DND-41 (cell line): ENCODE results near the gene PANK4.

Experiments
- ATAC-seq: fragments of 200-7000 bp; cut with Tn5 transposase; 3 replicates; pipeline ENCODE4 v1.9.1; 2021; ENCODE audit warnings: low read depth; ENCODE audit not compliant: insufficient read depth
- DNase-seq: peaks from one replicate; pipeline ENCODE4 v3.0.0-alpha.2; 2020
- H2AFZ ChIP-seq: 2 replicates; pipeline ENCODE4 v1.6.0; 2012; ENCODE audit warnings: low read depth, low read length
- H3K27ac ChIP-seq: 2 replicates; pipeline ENCODE4 v1.5.1; 2012; ENCODE audit warnings: low read length, inconsistent platforms
- H3K27me3 ChIP-seq: fragments of 200-600 bp; sonication (generic); 2 replicates; pipeline ENCODE4 v1.6.0; 2012; ENCODE audit warnings: low read length, mild to moderate bottlenecking, inconsistent platforms; ENCODE audit not compliant: insufficient read depth, poor library complexity
- H3K36me3 ChIP-seq: 2 replicates; pipeline ENCODE4 v1.5.1; 2012; ENCODE audit warnings: low read length, inconsistent platforms; ENCODE audit not compliant: insufficient read depth
- H3K4me1 ChIP-seq: 2 replicates; pipeline ENCODE4 v1.5.1; 2012; ENCODE audit warnings: mild to moderate bottlenecking, low read length; ENCODE audit not compliant: insufficient read depth
- H3K4me2 ChIP-seq: 2 replicates; pipeline ENCODE4 v1.6.0; 2012; ENCODE audit warnings: mild to moderate bottlenecking, moderate library complexity, low read length, inconsistent platforms; ENCODE audit not compliant: insufficient read depth
- H3K4me3 ChIP-seq, 2 experiments: fragments of 200-600 bp in 1 of 2; shearing (Covaris generic) in 1 of 2; 2 replicates each; pipeline ENCODE4 v1.5.1; 2012 to 2016; ENCODE audit warnings: inconsistent platforms in 2 of 2, low read length in 2 of 2, mild to moderate bottlenecking in 2 of 2, low read depth in 1 of 2, moderate library complexity in 1 of 2
- H3K79me2 ChIP-seq: 2 replicates; pipeline ENCODE4 v1.6.0; 2012; ENCODE audit warnings: low read length, inconsistent platforms; ENCODE audit not compliant: insufficient read depth
- H3K9ac ChIP-seq: 2 replicates; pipeline ENCODE4 v1.6.0; 2012; ENCODE audit warnings: low read depth, mild to moderate bottlenecking, inconsistent platforms, low read length, moderate library complexity
- H3K9me3 ChIP-seq: 2 replicates; pipeline ENCODE4 v1.5.1; 2012; ENCODE audit warnings: low read length, moderate library complexity, mild to moderate bottlenecking, inconsistent platforms; ENCODE audit not compliant: insufficient read depth, severe bottlenecking
- H4K20me1 ChIP-seq: 2 replicates; pipeline ENCODE4 v1.6.0; 2012; ENCODE audit warnings: low read length; ENCODE audit not compliant: insufficient read depth
- EZH2 ChIP-seq: IDR thresholded peaks from 3 replicates; pipeline ENCODE4 v1.6.1; 2012; ENCODE audit warnings: borderline replicate concordance, low read depth, mild to moderate bottlenecking, moderate library complexity, low read length, inconsistent platforms; ENCODE audit not compliant: severe bottlenecking
- TF ChIP-seq, protein P1 (sequence below): IDR thresholded peaks from 2 replicates; pipeline ENCODE4 v1.5.1; 2012; ENCODE audit warnings: borderline replicate concordance, low read length, moderate library complexity, mild to moderate bottlenecking; ENCODE audit not compliant: poor library complexity, severe bottlenecking; ENCODE audit errors: extremely low read depth

PANK4 gene

DNA sequence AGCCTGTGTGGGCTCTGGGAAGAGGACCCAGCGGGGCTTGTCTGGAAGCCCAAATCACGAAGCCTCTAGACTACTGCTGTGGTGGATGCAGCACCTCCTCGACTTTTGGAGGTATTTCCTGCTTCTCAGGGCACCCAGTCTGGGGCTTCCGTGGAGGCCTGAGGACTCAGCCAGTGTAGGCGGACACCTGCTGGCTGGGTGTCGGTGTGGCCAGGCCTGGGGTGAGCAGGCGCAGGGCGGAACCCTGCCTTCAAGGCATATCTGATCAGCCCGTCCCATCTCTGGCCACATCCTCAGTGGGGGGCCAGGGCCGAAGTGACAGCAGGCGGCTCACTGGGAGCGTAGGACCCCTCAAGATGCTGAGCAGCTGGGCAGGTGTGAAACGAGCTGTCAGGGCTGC, 43.4 kb downstream of the PANK4 start:
- ATAC-seq: no peak
- H3K4me1 ChIP-seq: no peaks in the 10 kb centered on the region
- H3K4me3 ChIP-seq: no peak overlapping the region
- H4K20me1 ChIP-seq: peaks cover 22% of the 10 kb centered on the region
- H2AFZ ChIP-seq: no peak overlapping the region
- no peak overlapping the region for H3K27ac ChIP-seq
- no peaks in the 10 kb centered on the region for H3K27me3 ChIP-seq
- no peak overlapping the region for H3K9ac ChIP-seq
- H3K36me3 ChIP-seq: no peaks in the 10 kb centered on the region
- H3K9me3 ChIP-seq: no peaks in the 10 kb centered on the region
- H3K4me2 ChIP-seq: no peak overlapping the region
- no peaks in the 10 kb centered on the region for H3K79me2 ChIP-seq
- TF ChIP-seq EZH2: no peak
- TF ChIP-seq, protein P1, sequence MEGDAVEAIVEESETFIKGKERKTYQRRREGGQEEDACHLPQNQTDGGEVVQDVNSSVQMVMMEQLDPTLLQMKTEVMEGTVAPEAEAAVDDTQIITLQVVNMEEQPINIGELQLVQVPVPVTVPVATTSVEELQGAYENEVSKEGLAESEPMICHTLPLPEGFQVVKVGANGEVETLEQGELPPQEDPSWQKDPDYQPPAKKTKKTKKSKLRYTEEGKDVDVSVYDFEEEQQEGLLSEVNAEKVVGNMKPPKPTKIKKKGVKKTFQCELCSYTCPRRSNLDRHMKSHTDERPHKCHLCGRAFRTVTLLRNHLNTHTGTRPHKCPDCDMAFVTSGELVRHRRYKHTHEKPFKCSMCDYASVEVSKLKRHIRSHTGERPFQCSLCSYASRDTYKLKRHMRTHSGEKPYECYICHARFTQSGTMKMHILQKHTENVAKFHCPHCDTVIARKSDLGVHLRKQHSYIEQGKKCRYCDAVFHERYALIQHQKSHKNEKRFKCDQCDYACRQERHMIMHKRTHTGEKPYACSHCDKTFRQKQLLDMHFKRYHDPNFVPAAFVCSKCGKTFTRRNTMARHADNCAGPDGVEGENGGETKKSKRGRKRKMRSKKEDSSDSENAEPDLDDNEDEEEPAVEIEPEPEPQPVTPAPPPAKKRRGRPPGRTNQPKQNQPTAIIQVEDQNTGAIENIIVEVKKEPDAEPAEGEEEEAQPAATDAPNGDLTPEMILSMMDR: no peak
- DNase-seq: no peak

DNA sequence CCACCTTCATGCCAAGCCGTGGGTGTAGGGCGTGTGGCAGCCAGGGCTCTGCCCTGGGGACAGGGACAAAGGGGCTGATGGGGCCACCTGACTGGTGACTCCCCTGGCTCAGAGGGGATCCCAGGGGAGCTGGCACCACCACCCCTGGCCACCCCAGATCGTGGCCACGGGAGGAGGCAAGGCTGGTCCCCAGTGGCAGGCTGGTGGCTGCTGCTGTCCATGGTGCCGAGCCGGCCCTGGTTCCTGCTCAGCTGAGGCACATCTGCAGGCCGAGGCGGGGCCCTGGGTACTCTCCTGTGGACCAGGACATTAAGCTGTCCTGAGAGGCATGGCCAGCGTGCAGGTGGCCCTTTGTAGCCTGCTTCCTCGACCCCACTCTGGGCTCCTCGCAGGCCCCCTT, 43.8 kb downstream of the PANK4 start:
- Histone ChIP-seq H3K36me3 (no peaks in the 10 kb centered on the region), H3K9me3 (no peaks in the 10 kb centered on the region), H3K79me2 (no peaks in the 10 kb centered on the region), H3K4me2 (no peak overlapping the region), H3K9ac (no peak overlapping the region), H2AFZ (no peak overlapping the region), H3K27ac (no peak overlapping the region), H4K20me1 (peaks cover 22% of the 10 kb centered on the region), H3K27me3 (no peaks in the 10 kb centered on the region), H3K4me3 (no peak overlapping the region), H3K4me1 (no peaks in the 10 kb centered on the region)
- ATAC-seq: no peak
- DNase-seq: no peak
- TF ChIP-seq EZH2: no peak
- TF ChIP-seq, protein P1: no peak

DNA sequence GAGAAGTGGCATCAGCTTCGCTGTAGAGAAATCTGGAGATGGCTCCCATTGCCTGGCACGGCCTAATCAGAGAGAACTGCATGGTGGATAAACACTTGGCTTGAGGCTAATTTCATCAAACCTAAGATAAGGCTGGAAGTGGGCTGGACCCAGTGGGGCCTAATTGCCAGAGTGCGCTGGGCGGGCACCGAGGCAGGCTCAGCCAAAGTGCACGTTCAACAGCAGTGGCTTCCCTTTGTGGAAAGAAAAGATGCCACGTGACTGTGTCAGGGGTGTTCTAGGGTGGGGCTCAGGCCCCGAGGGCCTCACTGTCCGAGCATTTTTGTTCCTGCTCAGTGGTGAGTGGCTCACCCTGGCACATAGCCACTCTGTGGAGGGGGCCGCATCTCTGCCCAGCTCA, 44.5 kb downstream of the PANK4 start:
- Histone ChIP-seq H4K20me1 (peaks cover 25% of the 10 kb centered on the region), H3K4me1 (no peaks in the 10 kb centered on the region), H3K9ac (no peak overlapping the region), H3K36me3 (no peaks in the 10 kb centered on the region), H3K4me2 (no peak overlapping the region), H2AFZ (no peak overlapping the region), H3K4me3 (no peak overlapping the region), H3K27me3 (no peaks in the 10 kb centered on the region), H3K27ac (no peak overlapping the region), H3K79me2 (no peaks in the 10 kb centered on the region), H3K9me3 (no peaks in the 10 kb centered on the region)
- DNase-seq: no peak
- no peak for TF ChIP-seq EZH2
- TF ChIP-seq, protein P1: no peak
- ATAC-seq: no peak

DNA sequence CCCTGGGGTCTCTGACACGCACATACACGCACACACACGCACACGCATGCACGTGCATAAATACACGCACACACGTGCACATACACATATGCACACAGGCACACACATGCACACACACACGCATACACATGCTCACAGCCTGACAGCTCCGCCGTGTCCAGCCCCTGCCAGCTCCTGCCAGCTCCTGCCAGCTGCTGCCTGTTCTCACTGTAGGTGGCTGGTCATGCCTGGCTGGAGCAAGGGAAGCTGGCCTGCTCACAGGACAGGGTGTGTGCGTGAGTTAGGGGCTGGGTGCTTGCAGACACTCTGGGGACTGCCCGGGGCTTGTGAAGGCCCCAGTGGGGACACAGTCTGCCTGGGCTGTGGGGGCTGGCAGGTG, 45.4 kb downstream of the PANK4 start:
- no peaks in the 10 kb centered on the region for H3K79me2 ChIP-seq
- no peaks in the 10 kb centered on the region for H3K4me1 ChIP-seq
- H3K27me3 ChIP-seq: no peaks in the 10 kb centered on the region
- H3K9me3 ChIP-seq: no peaks in the 10 kb centered on the region
- peaks cover 25% of the 10 kb centered on the region for H4K20me1 ChIP-seq
- H2AFZ ChIP-seq: no peak overlapping the region
- TF ChIP-seq, protein P1: no peak
- TF ChIP-seq EZH2: no peak
- no peak overlapping the region for H3K9ac ChIP-seq
- no peaks in the 10 kb centered on the region for H3K36me3 ChIP-seq
- H3K4me2 ChIP-seq: no peak overlapping the region
- no peak overlapping the region for H3K27ac ChIP-seq
- no peak overlapping the region for H3K4me3 ChIP-seq
- DNase-seq: no peak
- ATAC-seq: no peak
